ENCODE data around the gene CYB5B.

CYB5B gene

GRCh38 chr16:69490707-69491324, 66.4 kb downstream of the CYB5B start:
- no peak for DNase-seq

DNA sequence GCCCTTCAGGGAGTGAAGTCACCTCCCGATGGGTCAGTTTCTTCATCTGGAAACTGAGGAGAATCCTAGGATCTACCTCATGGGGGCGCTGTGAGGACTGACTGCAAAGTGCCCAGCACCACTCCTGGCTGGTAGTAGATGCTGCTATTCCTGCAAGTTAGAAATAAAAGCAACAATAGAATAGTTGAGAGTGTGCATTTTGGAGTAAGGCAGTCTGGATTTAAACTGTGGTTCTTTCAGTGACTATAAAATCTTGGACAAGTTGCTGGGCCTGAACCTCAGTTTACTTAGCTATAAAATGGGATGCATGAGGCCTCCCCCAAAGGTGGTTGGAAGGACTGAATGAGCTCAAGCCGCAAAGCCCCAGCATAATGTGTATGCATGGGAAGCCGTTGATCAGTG, 70.6 kb downstream of the CYB5B start:
- peak; percentile 70 for DNase-seq

GRCh38 chr16:69495821-69496220, 71.4 kb downstream of the CYB5B start:
- no peak for DNase-seq

- DNase-seq, result no peak
These were observed 72.0 kb downstream of the CYB5B start for GRCh38 chr16:69496376-69496775.

GRCh38 chr16:69496896-69497295, 72.5 kb downstream of the CYB5B start:
- no peak for DNase-seq

DNA sequence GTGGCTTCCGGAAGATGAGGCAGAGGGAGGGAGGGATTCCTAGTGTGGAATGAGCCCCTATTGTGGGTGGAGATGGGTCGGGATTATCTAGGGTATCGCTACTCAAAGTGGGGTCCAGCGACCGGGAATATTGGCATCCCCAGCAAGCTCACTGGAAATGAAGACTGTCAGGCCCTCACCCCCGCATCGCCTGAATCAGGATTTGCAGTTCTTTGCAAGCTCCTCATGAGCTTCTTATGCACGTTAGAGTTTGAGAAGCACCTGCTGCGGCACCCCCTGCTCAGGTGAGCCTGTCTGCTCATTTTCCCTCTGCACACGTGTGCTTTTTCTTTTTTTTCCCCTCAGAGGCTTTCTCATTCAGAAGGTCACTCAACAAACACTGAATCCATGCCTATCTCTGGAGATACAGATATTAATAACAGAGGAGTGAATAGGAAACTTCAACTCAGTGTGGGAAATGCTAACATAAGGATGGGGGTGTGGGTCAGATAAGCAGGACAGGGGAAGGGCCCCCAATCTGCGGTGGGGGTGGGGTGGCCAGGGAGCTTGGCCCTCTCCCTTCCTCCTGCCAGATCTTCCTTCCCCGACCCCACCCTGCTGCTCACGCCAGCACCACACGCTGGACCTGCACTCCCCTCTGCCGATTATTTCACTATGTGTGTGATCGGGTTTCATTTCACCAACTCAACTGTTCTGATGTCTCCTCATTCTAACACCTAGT, 73.6 kb downstream of the CYB5B start:
- no peak for DNase-seq

- no peak for DNase-seq
These were observed 74.5 kb downstream of the CYB5B start for GRCh38 chr16:69498926-69499325.

DNA sequence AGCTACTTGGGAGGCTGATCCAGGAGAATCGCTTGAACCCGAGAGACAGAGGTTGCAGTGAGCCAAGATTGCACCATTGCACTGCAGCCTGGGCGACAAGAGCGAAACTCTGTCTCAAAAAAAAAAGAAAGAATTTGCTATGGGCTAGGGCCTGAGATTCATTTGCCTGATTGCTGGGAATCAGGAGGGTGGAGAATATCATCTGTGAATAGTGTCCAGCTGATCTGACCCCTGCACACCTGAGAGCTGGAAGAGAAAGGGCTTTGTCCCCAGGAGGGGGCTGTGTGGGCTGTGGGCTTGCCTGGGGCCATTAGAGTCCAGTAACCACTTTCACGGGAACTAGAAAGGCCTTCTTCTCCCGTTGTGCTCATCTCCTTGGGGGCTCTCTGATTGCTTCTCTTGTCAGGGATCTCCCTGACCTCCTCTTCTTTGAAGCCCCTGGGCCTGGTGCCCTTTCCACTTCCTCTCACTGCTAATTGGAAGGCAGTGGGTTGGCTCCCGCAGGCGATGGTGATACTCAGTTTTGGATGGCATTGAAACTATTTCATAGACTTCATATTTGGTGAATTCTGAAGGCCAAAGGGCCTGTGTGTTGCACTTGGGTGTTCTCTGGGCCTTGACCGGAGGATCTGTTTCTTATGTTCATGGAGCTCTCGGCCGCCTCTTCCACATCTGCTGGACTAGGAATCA, 75.3 kb downstream of the CYB5B start:
- DNase-seq, result no peak

GRCh38 chr16:69500496-69500895, 76.1 kb downstream of the CYB5B start:
- DNase-seq, result no peak

DNA sequence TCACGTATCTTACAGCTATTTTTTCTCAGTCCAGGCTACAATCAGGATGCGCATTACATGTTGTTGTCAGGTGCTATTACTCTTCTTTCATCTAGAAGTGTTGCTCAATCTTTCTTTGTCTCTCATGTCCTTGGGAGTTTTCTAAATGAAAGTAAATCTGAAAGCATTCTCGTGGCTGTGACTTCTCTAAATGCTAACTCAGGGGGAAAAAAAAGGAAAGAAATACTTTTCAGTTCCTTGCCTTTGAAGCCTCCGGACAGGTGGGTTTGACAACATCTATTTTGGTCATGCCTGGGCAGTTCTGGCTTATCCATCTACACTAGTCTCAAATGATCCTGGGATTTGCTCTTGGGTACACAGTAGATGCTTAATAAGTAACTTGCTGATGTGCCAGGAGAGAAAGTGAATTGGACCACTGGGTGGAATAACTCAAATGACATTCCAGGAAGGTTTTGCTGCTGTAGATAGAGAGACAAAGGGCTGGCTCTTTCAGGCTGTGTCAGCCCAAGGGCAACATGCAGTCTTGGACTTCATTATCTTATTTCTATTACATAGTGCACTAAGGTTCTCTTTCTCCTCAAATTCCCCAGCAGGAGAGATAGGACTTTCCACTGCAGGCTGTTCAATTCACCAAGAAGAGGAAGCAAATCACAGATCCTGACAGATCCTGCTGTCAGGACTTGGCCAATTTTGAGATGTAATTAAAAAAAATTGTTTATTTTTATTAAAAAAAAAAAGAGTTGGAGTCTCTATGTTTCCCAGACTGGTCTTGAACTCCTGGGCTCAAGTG, 77.7 kb downstream of the CYB5B start:
- DNase-seq, result no peak

DNA sequence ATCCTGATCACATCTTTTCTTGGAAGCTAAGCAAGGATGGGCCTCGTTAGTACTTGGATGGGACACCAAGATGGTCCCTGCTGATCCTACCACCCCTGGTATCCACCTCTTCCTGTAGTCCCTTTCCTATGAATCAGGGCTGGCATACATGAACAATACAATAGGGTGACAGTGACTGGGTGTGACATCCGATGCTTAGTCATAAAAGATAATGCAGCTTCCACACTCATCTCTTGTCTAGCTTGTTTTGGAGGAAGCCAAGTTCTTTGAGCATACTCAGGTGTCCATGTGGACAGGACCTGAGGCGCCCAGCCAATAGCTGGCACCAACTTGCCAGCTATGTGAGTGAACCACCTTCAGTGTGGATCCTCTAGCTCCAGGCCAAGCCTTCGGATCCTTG, 78.8 kb downstream of the CYB5B start:
- DNase-seq, result no peak

- no peak for DNase-seq
These were observed 83.8 kb downstream of the CYB5B start for GRCh38 chr16:69508033-69508755.

DNA sequence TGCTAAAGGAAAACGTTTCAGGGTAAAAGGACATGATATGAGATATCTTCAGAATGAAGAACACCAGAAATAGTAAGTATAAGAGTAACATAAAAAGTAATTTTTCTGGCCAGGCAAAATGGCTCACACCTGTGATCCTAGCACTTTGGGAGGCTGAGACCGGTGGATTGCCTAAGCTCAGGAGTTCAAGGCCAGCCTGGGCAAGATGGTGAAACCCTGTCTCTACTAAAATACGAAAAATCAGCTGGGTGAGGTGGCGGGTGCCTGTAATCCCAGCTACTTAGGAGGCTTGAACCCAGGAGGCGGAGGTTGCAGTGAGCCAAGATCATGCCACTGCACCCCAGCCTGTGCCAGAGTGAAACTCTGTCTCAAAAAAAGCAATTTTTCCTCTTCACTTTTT, 84.7 kb downstream of the CYB5B start:
- no peak for DNase-seq

DNA sequence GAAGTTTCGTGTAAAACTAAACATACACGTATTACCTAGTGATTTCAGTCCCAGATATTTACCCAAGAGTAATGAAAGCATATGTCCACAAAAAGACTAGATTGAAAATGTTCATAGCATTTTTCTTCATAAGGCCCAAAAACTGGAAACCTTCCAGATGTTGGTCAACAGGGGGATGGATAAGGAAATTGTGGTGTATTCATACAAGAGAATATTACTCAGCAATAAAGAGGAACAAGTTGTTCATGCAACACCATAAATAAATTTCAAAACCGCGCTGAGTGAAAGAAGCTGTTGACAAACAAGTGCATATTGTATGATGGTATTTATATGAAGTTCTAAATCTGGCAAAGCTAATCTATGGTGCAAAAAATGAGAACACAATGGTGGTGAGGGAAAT, 87.2 kb downstream of the CYB5B start:
- no peak for DNase-seq

DNA sequence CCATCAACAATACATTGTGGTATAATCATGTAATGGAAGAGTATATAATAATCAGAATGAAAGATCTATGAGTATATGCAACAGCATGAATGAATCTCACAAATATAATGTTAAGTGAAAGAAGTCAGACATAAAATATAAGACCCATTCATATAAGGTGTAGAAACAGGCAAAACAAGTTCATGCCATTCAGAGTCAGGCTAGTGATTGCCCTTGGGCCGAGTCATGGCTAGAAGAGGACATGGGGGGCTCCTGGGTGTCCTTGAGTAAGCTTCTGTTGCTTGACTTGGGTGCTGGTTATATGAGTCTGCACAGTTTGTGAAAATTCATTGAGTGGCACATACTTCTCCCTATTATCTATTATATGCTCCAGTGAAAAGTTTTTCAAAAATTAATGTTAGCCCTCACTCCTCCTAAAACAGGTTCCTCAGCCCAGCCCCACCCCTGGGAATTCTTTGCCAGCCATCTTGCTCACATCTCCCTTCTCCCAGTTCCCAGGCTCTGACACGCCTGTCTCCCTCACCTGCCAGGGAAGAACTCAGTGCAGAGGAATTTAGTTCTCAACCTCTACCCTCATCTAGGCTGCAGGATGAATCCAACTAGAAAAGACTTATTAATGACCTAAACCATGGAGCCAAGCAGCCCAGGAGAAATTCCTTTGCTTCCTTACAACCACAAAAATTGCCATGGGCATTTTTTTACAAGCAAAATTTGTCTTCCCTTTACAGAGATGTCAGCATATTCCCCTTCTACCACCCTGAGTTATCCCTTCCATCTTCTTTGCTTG, 89.0 kb downstream of the CYB5B start:
- DNase-seq, result no peak

DNA sequence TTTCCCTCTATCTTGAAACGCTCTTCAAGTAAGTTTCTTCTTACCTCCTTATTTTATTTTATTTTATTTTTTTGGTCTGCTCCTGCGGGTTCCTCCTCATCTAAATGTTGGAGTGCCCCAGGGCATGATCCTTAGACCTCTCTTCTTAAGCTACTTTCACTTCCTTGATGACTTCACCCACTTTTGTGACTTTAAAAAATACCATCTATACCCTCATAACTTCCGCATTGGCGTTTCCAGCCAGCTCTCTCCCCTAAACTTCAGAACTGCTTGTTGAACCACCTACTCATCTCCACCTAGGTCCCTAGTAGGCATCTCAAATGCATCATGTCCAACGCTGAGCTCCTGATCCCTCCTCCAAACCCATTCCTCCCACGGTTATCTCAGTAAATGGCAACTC, 89.9 kb downstream of the CYB5B start:
- DNase-seq, result no peak
